H1 (cell line): Measurements from ENCODE around the gene ELMO3. TPM values are rescaled to one million over a fixed set of nuclear protein-coding genes. Genes with fewer than 3 reads are reported as not detected.

ENCODE experiments used
- CBX5 ChIP-seq: fragments of 300-800, 300-1000 bp; sonication (generic); IDR thresholded peaks from 2 replicates; pipeline ENCODE4 v1.7.1; 2016; ENCODE audit warnings: antibody characterized with exemption, low read length, low read depth
- CEBPB ChIP-seq: IDR thresholded peaks from 2 replicates; pipeline ENCODE4 v1.6.1; 2012; ENCODE audit warnings: low read depth, low read length
- CHD2 ChIP-seq: IDR thresholded peaks from 2 replicates; pipeline ENCODE4 v1.6.1; 2012; ENCODE audit warnings: low read length, improper control_type of control experiment
- EZH2 ChIP-seq: fragments of 200-600 bp; sonication (generic); IDR thresholded peaks from 2 replicates; pipeline ENCODE4 v1.7.1; 2012; ENCODE audit warnings: low read depth, mild to moderate bottlenecking, moderate library complexity, low read length, inconsistent platforms; ENCODE audit not compliant: severe bottlenecking
- FOSL1 ChIP-seq: IDR thresholded peaks from 2 replicates; pipeline ENCODE4 v1.6.1; 2011; ENCODE audit warnings: mild to moderate bottlenecking, low read depth, low read length, moderate library complexity; ENCODE audit not compliant: insufficient read depth
- GTF2F1 ChIP-seq: IDR thresholded peaks from 2 replicates; pipeline ENCODE4 v1.6.1; 2012; ENCODE audit warnings: low read depth, low read length, improper control_type of control experiment, borderline replicate concordance
- KDM1A ChIP-seq: fragments of 200-600, 300-600 bp; sonication (generic); IDR thresholded peaks from 2 replicates; pipeline ENCODE4 v1.7.1; 2016; ENCODE audit warnings: mild to moderate bottlenecking, low read length, borderline replicate concordance
- KDM4A ChIP-seq: IDR thresholded peaks from one replicate; pipeline ENCODE4 v1.7.1; 2012; ENCODE audit warnings: low read depth, mild to moderate bottlenecking, moderate library complexity, low read length, inconsistent platforms; ENCODE audit not compliant: severe bottlenecking
- NRF1 ChIP-seq: IDR thresholded peaks from 2 replicates; pipeline ENCODE4 v1.6.1; 2011; ENCODE audit warnings: mild to moderate bottlenecking, low read depth, low read length, improper control_type of control experiment
- PHF8 ChIP-seq: fragments of 200-600 bp; sonication (generic); conservative IDR thresholded peaks from 2 replicates; pipeline ENCODE4 v1.7.1; 2012; ENCODE audit warnings: low read depth, mild to moderate bottlenecking, inconsistent platforms, low read length, moderate library complexity
- POLR2A ChIP-seq, 2 experiments: IDR thresholded peaks; 1 replicate in 1 of 2; 2 replicates in 1 of 2; pipeline ENCODE4 v1.6.1; 2011; ENCODE audit warnings: low read depth in 2 of 2, low read length in 2 of 2, mild to moderate bottlenecking in 2 of 2; ENCODE audit errors: control extremely low read depth in 1 of 2
- POU5F1 ChIP-seq: IDR thresholded peaks from 2 replicates; pipeline ENCODE4 v1.6.1; 2011; ENCODE audit warnings: low read depth, mild to moderate bottlenecking, low read length, moderate library complexity
- RAD21 ChIP-seq, 2 experiments: IDR thresholded peaks in 1 of 2; conservative IDR thresholded peaks in 1 of 2; 2 replicates each; pipeline ENCODE4 v1.6.1; 2011; ENCODE audit warnings: low read depth in 2 of 2, low read length in 2 of 2, improper control_type of control experiment in 1 of 2, inconsistent platforms in 1 of 2, mild to moderate bottlenecking in 1 of 2, moderate library complexity in 1 of 2
- RBBP5 ChIP-seq: IDR thresholded peaks from 2 replicates; pipeline ENCODE4 v1.7.1; 2012; ENCODE audit warnings: low read depth, mild to moderate bottlenecking, inconsistent platforms, low read length, moderate library complexity, borderline replicate concordance
- RXRA ChIP-seq: IDR thresholded peaks from 2 replicates; pipeline ENCODE4 v1.6.1; 2011; ENCODE audit warnings: low read depth, mild to moderate bottlenecking, low read length, moderate library complexity; ENCODE audit not compliant: insufficient read depth
- SIX5 ChIP-seq: IDR thresholded peaks from 2 replicates; pipeline ENCODE4 v1.6.1; 2011; ENCODE audit warnings: mild to moderate bottlenecking, low read depth, low read length
- SP2 ChIP-seq: IDR thresholded peaks from 2 replicates; pipeline ENCODE4 v1.6.1; 2012; ENCODE audit warnings: mild to moderate bottlenecking, low read length, inconsistent platforms
- SP4 ChIP-seq: IDR thresholded peaks from 2 replicates; pipeline ENCODE4 v1.6.1; 2012; ENCODE audit warnings: low read length, inconsistent platforms
- TAF1 ChIP-seq: IDR thresholded peaks from 2 replicates; pipeline ENCODE4 v1.6.1; 2011; ENCODE audit warnings: mild to moderate bottlenecking, low read depth, low read length
- TAF7 ChIP-seq: optimal IDR thresholded peaks from 2 replicates; pipeline ENCODE3; 2011; ENCODE audit warnings: low read depth, mild to moderate bottlenecking, inconsistent platforms, low read length, moderate library complexity, borderline replicate concordance
- TBP ChIP-seq: IDR thresholded peaks from 2 replicates; pipeline ENCODE4 v1.6.1; 2011; ENCODE audit warnings: low read depth, low read length, improper control_type of control experiment
- TEAD4 ChIP-seq: IDR thresholded peaks from 2 replicates; pipeline ENCODE4 v1.6.1; 2012; ENCODE audit warnings: low read depth, low read length, inconsistent platforms, mixed read lengths
- polyA plus RNA-seq, 7 experiments: library from polyadenylated mRNA; depleted of rRNA in 3 of 7; stranded (reverse) in 5 of 7; unstranded in 2 of 7; fragments of >200 nt in 5 of 7; fragments of 200-250 nt in 2 of 7; gene quantifications; 1 replicate in 5 of 7; 2 replicates in 1 of 7; 4 replicates in 1 of 7; pipeline versions ENCODE4 v1.2.1 to v1.2.3, GENCODE V29; 2011 to 2013; ENCODE audit warnings: missing spikeins in 2 of 7, mixed read lengths in 2 of 7
- total RNA-seq: library from RNA; stranded (reverse); fragmentation: NEBNext Ultra II Directional; extraction: Animal tissue kit (Norgen Biotek cat#: 25700); gene quantifications from 2 replicates; pipeline ENCODE4 v1.2.1, GENCODE V29; 2021
- TF ChIP-seq, protein P1 (sequence below): IDR thresholded peaks from 2 replicates; pipeline ENCODE4 v1.6.1; 2011; ENCODE audit warnings: low read length, improper control_type of control experiment
- TF ChIP-seq, protein P2 (sequence below): IDR thresholded peaks from 2 replicates; pipeline ENCODE4 v1.6.1; 2012; ENCODE audit warnings: inconsistent platforms

The ELMO3 gene
- total and polyA plus RNA-seq, 2 of the 8 experiments (the other 6 are each of a cell fraction or from before 2014, with no cell fraction given): 9.6 to 10.9 TPM

DNA sequence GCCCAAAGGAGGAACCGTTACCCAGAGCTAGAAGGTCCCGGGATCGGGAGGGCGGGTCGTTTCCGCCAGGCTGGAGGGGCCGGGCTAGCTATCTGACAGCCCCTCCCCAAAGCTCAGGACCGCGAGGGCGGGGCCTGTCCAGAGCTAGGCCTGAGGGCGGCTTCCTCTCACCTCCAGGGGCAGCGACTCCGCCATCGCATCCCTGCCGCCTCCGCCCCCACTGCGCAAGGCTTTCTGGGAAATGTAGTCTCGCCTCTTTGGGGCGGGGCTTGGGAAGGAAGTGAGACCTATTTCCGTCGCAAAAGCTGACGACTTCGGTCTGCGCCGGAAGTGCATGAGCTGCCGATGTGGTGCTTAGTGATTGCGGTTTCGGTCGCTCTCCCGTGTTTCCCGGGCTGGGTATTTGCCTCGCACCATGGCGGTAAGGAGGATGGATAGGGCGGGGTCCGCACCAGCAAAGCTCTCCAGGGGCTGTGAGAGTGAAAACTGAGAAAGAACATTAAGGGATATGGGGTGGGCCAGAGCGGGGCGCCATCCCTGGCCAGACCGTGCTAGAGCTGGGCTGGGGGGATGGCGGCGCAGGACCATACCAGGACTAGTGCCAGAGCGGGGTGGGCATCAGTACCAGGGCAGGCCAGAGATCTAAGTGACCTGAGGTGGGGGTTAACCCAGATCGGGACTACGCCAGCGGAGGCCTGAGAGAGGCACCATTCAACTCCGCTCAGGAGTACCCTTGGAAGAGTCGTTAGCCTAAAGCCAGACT is 28.1 kb downstream of the ELMO3 start, which contains the start of gene TMEM208 (continued):
- TF ChIP-seq, protein P1, sequence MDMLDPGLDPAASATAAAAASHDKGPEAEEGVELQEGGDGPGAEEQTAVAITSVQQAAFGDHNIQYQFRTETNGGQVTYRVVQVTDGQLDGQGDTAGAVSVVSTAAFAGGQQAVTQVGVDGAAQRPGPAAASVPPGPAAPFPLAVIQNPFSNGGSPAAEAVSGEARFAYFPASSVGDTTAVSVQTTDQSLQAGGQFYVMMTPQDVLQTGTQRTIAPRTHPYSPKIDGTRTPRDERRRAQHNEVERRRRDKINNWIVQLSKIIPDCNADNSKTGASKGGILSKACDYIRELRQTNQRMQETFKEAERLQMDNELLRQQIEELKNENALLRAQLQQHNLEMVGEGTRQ: no peak
- no peak for TF ChIP-seq KDM1A
- TF ChIP-seq SIX5: peak; percentile 89
- TF ChIP-seq, protein P2, sequence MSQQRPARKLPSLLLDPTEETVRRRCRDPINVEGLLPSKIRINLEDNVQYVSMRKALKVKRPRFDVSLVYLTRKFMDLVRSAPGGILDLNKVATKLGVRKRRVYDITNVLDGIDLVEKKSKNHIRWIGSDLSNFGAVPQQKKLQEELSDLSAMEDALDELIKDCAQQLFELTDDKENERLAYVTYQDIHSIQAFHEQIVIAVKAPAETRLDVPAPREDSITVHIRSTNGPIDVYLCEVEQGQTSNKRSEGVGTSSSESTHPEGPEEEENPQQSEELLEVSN: no peak
- TF ChIP-seq TBP: peak; percentile 72
- no peak; the same call in 1 of the 2 replicates for TF ChIP-seq GTF2F1
- no peak for TF ChIP-seq FOSL1
- TF ChIP-seq POLR2A (IDR thresholded peaks at IDR 0.05; ENCODE audit: control extremely low read depth in 1 of 2, low read depth in 2 of 2, low read length in 2 of 2): peak; percentile 66 to 94
- peak; percentile 100 for TF ChIP-seq KDM4A
- TF ChIP-seq RAD21 (IDR thresholded peaks at IDR 0.05 in 1 of 2, conservative IDR thresholded peaks at IDR 0.05 in 1 of 2; ENCODE audit: low read depth in 2 of 2, low read length in 2 of 2): no peak
- TF ChIP-seq RBBP5: no peak; the same call in 1 of the 2 replicates
- no peak for TF ChIP-seq NRF1
- no peak for TF ChIP-seq SP2
- TF ChIP-seq CHD2: peak; percentile 76
- peak; percentile 95 for TF ChIP-seq PHF8
- no peak for TF ChIP-seq CBX5
- peak; percentile 93 for TF ChIP-seq TAF1
- TF ChIP-seq RXRA: no peak
- TF ChIP-seq TEAD4: no peak
- TF ChIP-seq POU5F1: no peak
- TF ChIP-seq EZH2: no peak
- peak; percentile 96 for TF ChIP-seq SP4
- TF ChIP-seq CEBPB: no peak
- peak; percentile 44 for TF ChIP-seq TAF7
